WI38 (cell line): ENCODE measurements around the gene PLEKHG5.

Experiments used
- H3K4me3 ChIP-seq: 2 replicates; pipeline ENCODE4 v1.5.1; 2011; ENCODE audit warnings: low read depth, mild to moderate bottlenecking, control low read depth, low read length
- CTCF ChIP-seq: IDR thresholded peaks from 2 replicates; pipeline ENCODE4 v1.5.1; 2012; ENCODE audit warnings: low read depth, mild to moderate bottlenecking, control low read depth, low read length

Gene PLEKHG5

GRCh38 chr1:6489799-6490180 is 1.7 kb downstream of the PLEKHG5 start:
- H3K4me3 ChIP-seq = peak overlapping the region; percentile 66
- TF ChIP-seq CTCF = peak; percentile 90

GRCh38 chr1:6489383-6489765 is 2.1 kb downstream of the PLEKHG5 start:
- no peak for TF ChIP-seq CTCF
- H3K4me3 ChIP-seq = no peak overlapping the region

- H3K4me3 ChIP-seq = no peak overlapping the region
These were observed 2.7 kb downstream of the PLEKHG5 start for GRCh38 chr1:6488602-6489382.

GRCh38 chr1:6487804-6488484 is 3.5 kb downstream of the PLEKHG5 start:
- TF ChIP-seq CTCF = no peak
- H3K4me3 ChIP-seq = no peak overlapping the region

More at GRCh38 chr1:6488602-6489382, 2.7 kb downstream of the PLEKHG5 start:
- TF ChIP-seq CTCF = no peak

- H3K4me3 ChIP-seq = no peak overlapping the region
- TF ChIP-seq CTCF = peak; percentile 94
These were observed 4.9 kb downstream of the PLEKHG5 start for GRCh38 chr1:6486433-6487011.

GRCh38 chr1:6485168-6486101 is 6.0 kb downstream of the PLEKHG5 start:
- no peak for TF ChIP-seq CTCF
- H3K4me3 ChIP-seq = peak overlapping the region; percentile 43
